BLaER1 treated with 17β-estradiol and CSF1 and Interleukin-3, amounts not matched to agents 10 nM and 100 nM (cell line): ENCODE measurements around the gene STRADB.

Source experiments
- H3K27ac ChIP-seq, 11 experiments: shearing (Covaris generic); formaldehyde crosslinking; 2 replicates each; pipeline ENCODE4 v1.8.1; 2022
- H3K27me3 ChIP-seq, 11 experiments: shearing (Covaris generic); formaldehyde crosslinking; 2 replicates each; pipeline ENCODE4 v1.8.1; 2022
- H3K36me3 ChIP-seq, 11 experiments: shearing (Covaris generic); formaldehyde crosslinking; 2 replicates each; pipeline ENCODE4 v1.8.1; 2022
- H3K4me1 ChIP-seq, 10 experiments: shearing (Covaris generic); formaldehyde crosslinking; 2 replicates each; pipeline ENCODE4 v1.8.1; 2022
- H3K4me2 ChIP-seq, 11 experiments: shearing (Covaris generic); formaldehyde crosslinking; 2 replicates each; pipeline ENCODE4 v1.8.1; 2022
- H3K4me3 ChIP-seq, 10 experiments: shearing (Covaris generic); formaldehyde crosslinking; 2 replicates each; pipeline ENCODE4 v1.8.1; 2022
- H3K9ac ChIP-seq, 11 experiments: shearing (Covaris generic); formaldehyde crosslinking; 2 replicates each; pipeline ENCODE4 v1.8.1; 2022
- H3K9me3 ChIP-seq, 11 experiments: shearing (Covaris generic); formaldehyde crosslinking; replicated peaks in 1 of 11; 2 replicates each; pipeline ENCODE4 v1.8.1; 2022
- H4K20me1 ChIP-seq, 11 experiments: shearing (Covaris generic); formaldehyde crosslinking; 2 replicates each; pipeline ENCODE4 v1.8.1; 2022
- Cebpa-rat ChIP-seq, 11 experiments: shearing (Covaris generic); IDR thresholded peaks; 2 replicates each; pipeline ENCODE4 v1.8.1; 2022

The STRADB gene

DNA sequence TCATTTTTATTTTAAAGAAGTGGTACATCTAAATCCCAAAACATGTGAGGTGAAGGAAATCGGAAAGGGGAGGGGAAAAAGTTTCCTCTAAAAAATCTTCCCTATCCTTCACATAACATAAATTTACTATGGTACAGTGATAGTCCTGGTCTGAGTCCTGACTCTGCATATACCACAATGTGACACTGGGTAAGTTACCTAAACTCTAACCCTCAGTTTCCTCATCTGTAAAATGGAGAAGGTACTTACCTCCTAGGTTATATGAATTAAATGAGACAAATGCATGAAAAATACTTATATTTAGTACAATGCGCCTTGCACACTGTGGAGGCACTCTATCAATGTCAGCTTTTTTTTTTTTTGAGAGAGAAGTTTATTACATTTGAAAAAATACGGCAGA is 42.6 kb upstream of the STRADB start:
- Histone ChIP-seq H3K9me3 (peaks cover 10 to 27% (median 22%) of the 10 kb centered on the region in 11 experiments; a peak in 19 of 22 replicates), H3K4me3 (no peak overlapping the region), H3K4me2 (no peak overlapping the region), H3K27me3 (no peaks in the 10 kb centered on the region), H3K27ac (no peak overlapping the region), H3K9ac (no peak overlapping the region), H4K20me1 (peaks cover 0 to 3% (median 0%) of the 10 kb centered on the region in 11 experiments; a peak in 1 of 22 replicates), H3K4me1 (peaks cover 15 to 42% (median 30%) of the 10 kb centered on the region in 10 experiments), H3K36me3 (peaks cover 10 to 45% (median 29%) of the 10 kb centered on the region in 11 experiments; a peak in 17 of 22 replicates)
- TF ChIP-seq Cebpa-rat (IDR thresholded peaks at IDR 0.05), result no peak

DNA sequence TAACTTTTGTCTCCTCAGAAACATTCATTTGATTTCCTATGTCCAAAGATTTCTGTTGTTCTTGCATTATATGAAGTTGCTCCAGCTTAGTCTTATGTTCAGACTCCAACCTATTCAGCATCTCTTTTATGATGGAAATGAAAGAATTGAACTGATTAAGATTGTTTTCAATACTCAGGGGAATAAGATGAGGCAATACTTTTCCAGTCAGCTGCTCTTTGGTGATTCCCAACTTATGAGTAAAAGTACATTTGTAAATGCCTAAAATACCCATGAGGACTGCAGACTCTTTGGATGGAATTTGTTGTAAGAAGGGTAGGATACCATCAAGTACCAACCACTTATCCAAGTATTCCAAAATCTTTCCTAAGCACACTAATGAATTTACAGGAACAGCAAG is 40.1 kb upstream of the STRADB start:
- peaks cover 29 to 57% (median 48%) of the 10 kb centered on the region in 10 experiments for H3K4me1 ChIP-seq
- H3K9ac ChIP-seq, result no peak overlapping the region
- peaks cover 0 to 16% (median 0%) of the 10 kb centered on the region in 11 experiments; a peak in 2 of 22 replicates for H4K20me1 ChIP-seq
- H3K36me3 ChIP-seq, result peaks cover 10 to 31% (median 19%) of the 10 kb centered on the region in 11 experiments; a peak in 17 of 22 replicates
- peaks cover 10 to 27% (median 22%) of the 10 kb centered on the region in 11 experiments; a peak in 19 of 22 replicates for H3K9me3 ChIP-seq
- H3K27me3 ChIP-seq, result no peaks in the 10 kb centered on the region
- H3K4me2 ChIP-seq, result peak overlapping the region in 7 of 11 experiments; percentile 1 to 91 (median 80); a peak in 8 of 22 replicates
- no peak overlapping the region for H3K4me3 ChIP-seq
- TF ChIP-seq Cebpa-rat (IDR thresholded peaks at IDR 0.05), result no peak
- H3K27ac ChIP-seq, result no peak overlapping the region

DNA sequence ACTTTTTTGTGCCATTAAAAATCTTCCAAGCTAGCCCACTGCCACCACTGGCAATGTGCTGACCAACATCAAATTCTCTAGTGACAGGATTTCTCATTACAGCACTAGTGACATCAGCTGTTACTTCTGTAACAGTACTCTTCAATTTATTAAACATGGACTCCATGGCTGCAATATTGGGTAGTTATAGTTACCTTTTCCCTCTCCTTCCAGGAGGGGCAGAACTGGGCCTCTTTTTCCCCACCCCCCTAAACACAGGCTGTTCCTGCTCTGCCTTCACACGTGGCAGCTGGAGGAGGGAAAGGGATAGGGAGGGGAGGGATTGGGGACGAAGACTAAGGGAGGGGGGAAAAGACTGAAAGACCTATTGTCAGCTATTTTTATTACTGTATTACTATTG is 38.4 kb upstream of the STRADB start:
- Histone ChIP-seq H3K27ac (peak overlapping the region in 4 of 11 experiments; percentile 28 to 57 (median 48); a peak in 5 of 22 replicates), H3K27me3 (no peaks in the 10 kb centered on the region), H3K9ac (no peak overlapping the region), H4K20me1 (peaks cover 0 to 17% (median 0%) of the 10 kb centered on the region in 11 experiments; a peak in 3 of 22 replicates), H3K4me2 (peak overlapping the region in 10 of 11 experiments; percentile 65 to 91 (median 78); a peak in 19 of 22 replicates), H3K4me1 (peaks cover 29 to 54% (median 44%) of the 10 kb centered on the region in 10 experiments), H3K4me3 (no peak overlapping the region), H3K9me3 (peaks cover 10 to 27% (median 22%) of the 10 kb centered on the region in 11 experiments; a peak in 19 of 22 replicates), H3K36me3 (peaks cover 10 to 38% (median 19%) of the 10 kb centered on the region in 11 experiments; a peak in 18 of 22 replicates)
- no peak for TF ChIP-seq Cebpa-rat (IDR thresholded peaks at IDR 0.05)

DNA sequence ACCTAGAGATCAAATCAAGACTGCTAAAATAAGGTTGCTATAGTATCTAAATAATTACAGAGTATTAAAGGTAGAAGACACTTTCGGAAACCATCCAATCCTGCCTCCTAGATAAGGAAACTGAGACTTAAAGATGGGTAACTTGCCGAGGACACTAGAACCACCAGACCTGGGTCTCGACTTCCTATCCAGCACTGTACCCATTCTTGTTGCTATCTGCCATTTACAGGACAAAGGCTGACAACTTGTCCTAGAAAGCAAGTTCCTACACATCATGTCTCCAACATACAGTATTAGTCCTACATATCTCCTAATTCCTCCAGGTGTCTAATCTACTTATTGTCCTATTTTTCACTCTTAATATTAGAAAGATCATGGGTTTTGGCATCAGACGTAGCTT is 38.0 kb upstream of the STRADB start:
- Histone ChIP-seq H4K20me1 (peaks cover 0 to 22% (median 0%) of the 10 kb centered on the region in 11 experiments; a peak in 3 of 22 replicates), H3K4me1 (peaks cover 29 to 54% (median 44%) of the 10 kb centered on the region in 10 experiments), H3K27me3 (no peaks in the 10 kb centered on the region), H3K4me2 (peak overlapping the region; percentile 58 to 91 (median 76)), H3K4me3 (peak overlapping the region in 3 of 10 experiments; percentile 27 to 44 (median 40); a peak in 5 of 20 replicates), H3K36me3 (peaks cover 10 to 42% (median 19%) of the 10 kb centered on the region in 11 experiments; a peak in 18 of 22 replicates), H3K27ac (peak overlapping the region in 8 of 11 experiments; percentile 28 to 65 (median 48); a peak in 13 of 22 replicates), H3K9ac (peak overlapping the region in 3 of 11 experiments; percentile 44 to 55 (median 54); a peak in 4 of 22 replicates), H3K9me3 (peaks cover 10 to 27% (median 22%) of the 10 kb centered on the region in 11 experiments; a peak in 19 of 22 replicates)
- TF ChIP-seq Cebpa-rat (IDR thresholded peaks at IDR 0.05), result no peak

DNA sequence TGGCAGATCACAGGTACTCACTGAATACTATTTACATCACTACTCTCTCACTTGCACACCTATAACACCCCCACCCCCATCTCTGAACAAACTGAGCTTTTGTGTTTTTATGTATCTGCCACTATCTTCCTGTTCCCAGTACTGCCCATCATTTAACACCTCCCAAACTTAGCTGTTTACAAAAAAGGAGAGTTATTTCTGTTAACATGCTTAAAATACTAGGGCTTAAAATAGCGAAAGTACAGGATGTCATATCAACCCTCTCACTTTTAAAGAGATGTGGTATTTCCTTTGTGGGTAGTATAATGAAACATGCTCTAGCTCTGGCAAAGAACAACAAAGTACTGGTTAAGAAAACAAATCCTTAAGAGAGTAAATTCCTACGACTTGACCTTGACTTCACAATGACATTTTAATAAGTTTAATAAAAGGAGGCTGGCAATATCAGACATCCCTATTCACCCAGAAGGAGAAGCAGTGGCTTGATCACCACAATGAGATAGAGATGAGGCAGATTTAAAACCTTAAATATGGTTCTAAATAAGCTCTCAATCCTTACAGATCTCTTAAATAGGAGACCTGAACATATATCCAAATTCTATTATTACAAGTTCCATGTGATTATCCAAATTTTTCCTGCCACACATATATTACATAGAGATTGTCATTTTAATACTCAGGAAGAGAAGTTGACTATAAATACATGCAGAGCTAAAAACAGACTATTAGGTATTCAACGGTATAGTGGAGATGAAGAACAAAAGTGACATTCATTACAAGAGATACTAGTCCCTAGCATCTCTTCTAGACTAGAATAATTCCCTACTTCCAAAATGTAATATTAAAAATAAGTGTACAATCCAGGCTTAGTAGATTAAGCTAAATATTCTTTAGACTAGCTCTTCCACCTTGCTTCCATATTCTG is 37.2 kb upstream of the STRADB start:
- Histone ChIP-seq H3K9ac (peak overlapping the region in 5 of 11 experiments; percentile 12 to 55 (median 44); a peak in 8 of 22 replicates), H3K4me2 (peak overlapping the region; percentile 58 to 91 (median 76)), H3K36me3 (peaks cover 10 to 50% (median 20%) of the 10 kb centered on the region in 11 experiments; a peak in 18 of 22 replicates), H3K4me3 (peak overlapping the region in 5 of 10 experiments; percentile 2 to 44 (median 27); a peak in 7 of 20 replicates), H4K20me1 (peaks cover 0 to 23% (median 0%) of the 10 kb centered on the region in 11 experiments; a peak in 3 of 22 replicates), H3K27me3 (no peaks in the 10 kb centered on the region), H3K4me1 (peaks cover 29 to 54% (median 44%) of the 10 kb centered on the region in 10 experiments), H3K27ac (peak overlapping the region in 9 of 11 experiments; percentile 11 to 65 (median 45); a peak in 14 of 22 replicates), H3K9me3 (peaks cover 10 to 27% (median 22%) of the 10 kb centered on the region in 11 experiments; a peak in 19 of 22 replicates)
- no peak for TF ChIP-seq Cebpa-rat (IDR thresholded peaks at IDR 0.05)

DNA sequence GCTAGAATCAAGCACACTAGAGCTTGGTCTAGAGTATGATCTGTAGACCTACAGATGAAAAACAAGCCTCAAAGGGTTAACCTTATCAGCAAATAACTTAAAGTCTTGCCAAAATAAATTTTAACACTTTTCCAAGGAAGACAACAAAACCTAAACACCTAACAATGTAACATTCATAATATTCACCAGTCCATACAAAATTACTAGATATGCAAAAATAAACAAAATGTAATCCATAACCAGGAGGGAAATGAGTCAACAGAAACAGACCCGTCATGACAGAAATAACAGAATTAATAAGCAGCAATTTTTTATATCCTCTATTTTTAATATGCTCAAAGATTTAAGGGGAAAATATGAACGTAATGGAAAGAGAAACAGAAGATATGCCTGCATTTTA is 36.4 kb upstream of the STRADB start:
- peaks cover 0 to 23% (median 0%) of the 10 kb centered on the region in 11 experiments; a peak in 3 of 22 replicates for H4K20me1 ChIP-seq
- peak overlapping the region; percentile 45 to 91 (median 76); a peak in 19 of 22 replicates for H3K4me2 ChIP-seq
- no peak overlapping the region for H3K9ac ChIP-seq
- H3K27ac ChIP-seq, result peak overlapping the region in 2 of 11 experiments; percentile 57 to 65; a peak in 2 of 22 replicates
- no peak for TF ChIP-seq Cebpa-rat (IDR thresholded peaks at IDR 0.05)
- peaks cover 9 to 56% (median 21%) of the 10 kb centered on the region in 11 experiments; a peak in 19 of 22 replicates for H3K36me3 ChIP-seq
- peaks cover 6 to 21% (median 18%) of the 10 kb centered on the region in 11 experiments; a peak in 19 of 22 replicates for H3K9me3 ChIP-seq
- H3K4me3 ChIP-seq, result no peak overlapping the region
- peaks cover 29 to 59% (median 44%) of the 10 kb centered on the region in 10 experiments for H3K4me1 ChIP-seq
- H3K27me3 ChIP-seq, result no peaks in the 10 kb centered on the region

DNA sequence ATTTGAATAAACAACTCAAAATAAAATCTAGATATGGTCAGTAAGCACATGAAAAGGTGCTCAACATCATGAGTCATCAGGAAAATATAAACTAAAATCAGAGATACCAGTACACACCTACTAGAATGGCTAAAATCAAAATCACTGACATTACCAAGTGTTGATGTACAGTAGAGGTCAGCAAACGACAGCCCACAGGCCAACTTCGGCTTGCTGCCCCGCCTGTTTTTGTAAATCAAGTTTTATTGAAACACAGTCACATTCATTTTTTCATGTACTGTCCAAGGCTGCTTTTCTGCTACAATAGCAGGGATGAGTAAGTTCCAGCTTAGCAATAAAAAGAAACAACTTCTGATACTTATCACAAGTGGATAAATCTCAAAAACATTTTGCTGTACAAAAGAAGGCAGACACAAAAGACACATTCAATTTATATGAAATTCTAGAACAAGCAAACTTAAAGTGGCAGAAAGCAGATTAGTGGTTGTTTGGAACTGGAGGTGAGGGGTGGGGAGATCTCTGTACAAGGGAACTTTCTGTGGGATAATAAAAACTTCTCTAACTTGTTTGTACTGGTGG is 32.4 kb upstream of the STRADB start:
- Histone ChIP-seq H3K4me2 (no peak overlapping the region), H3K9ac (no peak overlapping the region), H4K20me1 (peaks cover 0 to 54% (median 0%) of the 10 kb centered on the region in 11 experiments; a peak in 3 of 22 replicates), H3K27me3 (no peaks in the 10 kb centered on the region), H3K9me3 (no peaks in the 10 kb centered on the region; a peak in 2 of 22 replicates), H3K4me3 (no peak overlapping the region), H3K36me3 (peaks cover 0 to 39% (median 10%) of the 10 kb centered on the region in 11 experiments; a peak in 10 of 22 replicates), H3K4me1 (peaks cover 12 to 32% (median 22%) of the 10 kb centered on the region in 10 experiments), H3K27ac (no peak overlapping the region)
- TF ChIP-seq Cebpa-rat (IDR thresholded peaks at IDR 0.05), result no peak

DNA sequence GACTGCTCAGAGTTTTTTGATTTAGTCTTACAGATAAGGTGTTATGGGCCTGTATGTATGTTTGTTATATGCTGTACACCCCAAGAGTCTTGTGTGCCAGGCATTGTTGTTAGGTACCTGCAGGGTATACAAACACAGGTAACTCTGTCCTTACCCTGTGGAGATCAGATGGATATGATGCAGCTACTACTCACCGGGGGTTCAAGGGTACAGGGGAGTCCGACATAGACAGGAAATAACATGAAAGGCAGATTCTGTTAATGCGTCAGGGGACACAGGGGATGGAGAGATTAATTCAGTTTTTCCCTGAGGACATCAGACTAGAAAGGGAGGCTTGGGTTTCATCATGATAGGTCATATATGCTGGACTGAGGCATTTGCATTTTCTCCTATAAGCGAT is 31.6 kb upstream of the STRADB start:
- Histone ChIP-seq H3K4me3 (no peak overlapping the region), H3K9me3 (no peaks in the 10 kb centered on the region; a peak in 2 of 22 replicates), H3K27me3 (no peaks in the 10 kb centered on the region), H3K27ac (no peak overlapping the region), H4K20me1 (peaks cover 0 to 53% (median 0%) of the 10 kb centered on the region in 11 experiments; a peak in 3 of 22 replicates), H3K36me3 (peaks cover 0 to 39% (median 10%) of the 10 kb centered on the region in 11 experiments; a peak in 10 of 22 replicates), H3K9ac (no peak overlapping the region), H3K4me2 (peak overlapping the region in 2 of 11 experiments; percentile 6 to 8; a peak in 2 of 22 replicates), H3K4me1 (peaks cover 3 to 24% (median 14%) of the 10 kb centered on the region in 10 experiments)
- TF ChIP-seq Cebpa-rat (IDR thresholded peaks at IDR 0.05), result no peak
